Upper lobe of left lung (tissue), 4 donors: ENCODE measurements around the gene PPP1R9B.

Experiments
- EP300 ChIP-seq, 4 donors: sonication (generic); formaldehyde crosslinking; IDR thresholded peaks; one replicate each; pipeline ENCODE4 v1.5.1; 2017; ENCODE audit warnings: antibody characterized with exemption in 4 of 4, control low read depth in 2 of 4
- POLR2A ChIP-seq, 4 donors: fragments of 450-650 bp; IDR thresholded peaks; one replicate each; pipeline ENCODE4 v1.5.1; 2016 to 2017; ENCODE audit warnings: antibody characterized with exemption in 4 of 4, mild to moderate bottlenecking in 2 of 4
- POLR2AphosphoS5 ChIP-seq, 2 donors: sonication (generic); formaldehyde crosslinking; IDR thresholded peaks; one replicate each; pipeline ENCODE4 v1.5.1; 2017; ENCODE audit warnings: antibody characterized with exemption in 2 of 2
- TF ChIP-seq, protein P1 (sequence below), 6 experiments: fragments of 450-650 bp in 4 of 6; fragments of 200-600 bp in 2 of 6; sonication (generic) in 2 of 6; IDR thresholded peaks; one replicate each; pipeline ENCODE4 v1.5.1; 2016 to 2019; ENCODE audit warnings: antibody characterized with exemption in 6 of 6

GRCh38 chr17:50087246-50087911, 63.1 kb downstream of the PPP1R9B start:
- TF ChIP-seq POLR2AphosphoS5 (IDR thresholded peaks at IDR 0.05) (no peak), POLR2A (IDR thresholded peaks at IDR 0.05) (no peak), EP300 (IDR thresholded peaks at IDR 0.05) (no peak)
- TF ChIP-seq, protein P1, sequence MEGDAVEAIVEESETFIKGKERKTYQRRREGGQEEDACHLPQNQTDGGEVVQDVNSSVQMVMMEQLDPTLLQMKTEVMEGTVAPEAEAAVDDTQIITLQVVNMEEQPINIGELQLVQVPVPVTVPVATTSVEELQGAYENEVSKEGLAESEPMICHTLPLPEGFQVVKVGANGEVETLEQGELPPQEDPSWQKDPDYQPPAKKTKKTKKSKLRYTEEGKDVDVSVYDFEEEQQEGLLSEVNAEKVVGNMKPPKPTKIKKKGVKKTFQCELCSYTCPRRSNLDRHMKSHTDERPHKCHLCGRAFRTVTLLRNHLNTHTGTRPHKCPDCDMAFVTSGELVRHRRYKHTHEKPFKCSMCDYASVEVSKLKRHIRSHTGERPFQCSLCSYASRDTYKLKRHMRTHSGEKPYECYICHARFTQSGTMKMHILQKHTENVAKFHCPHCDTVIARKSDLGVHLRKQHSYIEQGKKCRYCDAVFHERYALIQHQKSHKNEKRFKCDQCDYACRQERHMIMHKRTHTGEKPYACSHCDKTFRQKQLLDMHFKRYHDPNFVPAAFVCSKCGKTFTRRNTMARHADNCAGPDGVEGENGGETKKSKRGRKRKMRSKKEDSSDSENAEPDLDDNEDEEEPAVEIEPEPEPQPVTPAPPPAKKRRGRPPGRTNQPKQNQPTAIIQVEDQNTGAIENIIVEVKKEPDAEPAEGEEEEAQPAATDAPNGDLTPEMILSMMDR (IDR thresholded peaks at IDR 0.05), result peak; percentile 93 to 98 (median 95)
